Measurements from ENCODE around the gene SORL1-AS1.

The SORL1-AS1 gene

DNA sequence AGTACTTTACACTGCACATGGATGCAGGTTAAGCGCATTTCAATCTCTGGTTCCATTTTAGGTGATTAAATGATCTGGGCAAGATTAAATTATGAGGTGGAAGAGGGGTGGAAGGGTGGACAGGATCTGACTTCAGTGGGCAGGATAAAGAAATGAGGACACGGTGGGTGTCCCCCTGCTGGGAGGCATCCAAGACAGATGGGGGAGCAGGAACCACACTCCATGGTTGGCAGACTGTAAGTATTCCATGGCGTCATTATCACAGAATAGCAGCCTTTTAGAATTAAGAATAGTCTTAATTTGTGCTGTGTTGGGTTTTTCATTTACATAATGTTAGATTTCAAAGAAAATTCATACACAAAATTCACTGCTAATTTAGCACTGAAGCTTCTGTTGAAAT is 8.2 kb downstream of the SORL1-AS1 start:
- Histone ChIP-seq H3K36me3 (replicated peaks in 1 of 2; ENCODE audit: control insufficient read depth in 1 of 2, insufficient read depth in 2 of 2, low read length in 2 of 2) (no peaks in the 10 kb centered on the region), H3K27ac (ENCODE audit: low read depth in 1 of 2, low read length in 2 of 2) (no peak overlapping the region), H3K4me2 (replicated peaks; ENCODE audit: extremely low read depth, low read length, poor library complexity, severe bottlenecking) (no peak overlapping the region), H3K9me3 (replicated peaks in 1 of 2; ENCODE audit: control insufficient read depth in 1 of 2, insufficient read depth in 1 of 2, low read length in 2 of 2) (no peaks in the 10 kb centered on the region), H3K4me1 (ENCODE audit: control insufficient read depth in 1 of 2, insufficient read depth in 2 of 2, low read length in 2 of 2) (peaks cover 43 to 46% of the 10 kb centered on the region in 2 donors), H3K27me3 (ENCODE audit: control insufficient read depth in 2 of 2, insufficient read depth in 2 of 2, low read length in 2 of 2) (no peaks in the 10 kb centered on the region), H2AFZ (ENCODE audit: insufficient read depth, low read depth, low read length, poor library complexity, severe bottlenecking) (no peak overlapping the region), H3K79me2 (ENCODE audit: insufficient read depth, low read length) (peaks cover under 1% of the 10 kb centered on the region), H3K9ac (ENCODE audit: insufficient read depth, low read length, poor library complexity, severe bottlenecking) (no peak overlapping the region), H3K4me3 (replicated peaks in 1 of 3; ENCODE audit: low read depth in 2 of 3, low read length in 3 of 3) (no peak overlapping the region), H4K20me1 (ENCODE audit: insufficient read depth, low read length) (no peaks in the 10 kb centered on the region)
- H3K36me3 Mint-ChIP-seq, result no peaks in the 10 kb centered on the region
- H3K9me3 Mint-ChIP-seq, result no peaks in the 10 kb centered on the region
- TF ChIP-seq, protein P1, sequence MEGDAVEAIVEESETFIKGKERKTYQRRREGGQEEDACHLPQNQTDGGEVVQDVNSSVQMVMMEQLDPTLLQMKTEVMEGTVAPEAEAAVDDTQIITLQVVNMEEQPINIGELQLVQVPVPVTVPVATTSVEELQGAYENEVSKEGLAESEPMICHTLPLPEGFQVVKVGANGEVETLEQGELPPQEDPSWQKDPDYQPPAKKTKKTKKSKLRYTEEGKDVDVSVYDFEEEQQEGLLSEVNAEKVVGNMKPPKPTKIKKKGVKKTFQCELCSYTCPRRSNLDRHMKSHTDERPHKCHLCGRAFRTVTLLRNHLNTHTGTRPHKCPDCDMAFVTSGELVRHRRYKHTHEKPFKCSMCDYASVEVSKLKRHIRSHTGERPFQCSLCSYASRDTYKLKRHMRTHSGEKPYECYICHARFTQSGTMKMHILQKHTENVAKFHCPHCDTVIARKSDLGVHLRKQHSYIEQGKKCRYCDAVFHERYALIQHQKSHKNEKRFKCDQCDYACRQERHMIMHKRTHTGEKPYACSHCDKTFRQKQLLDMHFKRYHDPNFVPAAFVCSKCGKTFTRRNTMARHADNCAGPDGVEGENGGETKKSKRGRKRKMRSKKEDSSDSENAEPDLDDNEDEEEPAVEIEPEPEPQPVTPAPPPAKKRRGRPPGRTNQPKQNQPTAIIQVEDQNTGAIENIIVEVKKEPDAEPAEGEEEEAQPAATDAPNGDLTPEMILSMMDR (IDR thresholded peaks at IDR 0.05), result no peak
- peaks cover 47% of the 10 kb centered on the region for H3K4me1 Mint-ChIP-seq
- intact Hi-C loops (cut with micrococcal nuclease), result no loop called here
- 70% methylated on average over 2 of the region's 3 CpGs for WGBS (ENCODE audit: insufficient coverage)
- H3K4me3 Mint-ChIP-seq, result no peak overlapping the region
- no peaks in the 10 kb centered on the region for H3K27me3 Mint-ChIP-seq (ENCODE audit: low read depth in 3 of 3)
- no peak overlapping the region for H3K27ac Mint-ChIP-seq
- DNase-seq, result no peak

DNA sequence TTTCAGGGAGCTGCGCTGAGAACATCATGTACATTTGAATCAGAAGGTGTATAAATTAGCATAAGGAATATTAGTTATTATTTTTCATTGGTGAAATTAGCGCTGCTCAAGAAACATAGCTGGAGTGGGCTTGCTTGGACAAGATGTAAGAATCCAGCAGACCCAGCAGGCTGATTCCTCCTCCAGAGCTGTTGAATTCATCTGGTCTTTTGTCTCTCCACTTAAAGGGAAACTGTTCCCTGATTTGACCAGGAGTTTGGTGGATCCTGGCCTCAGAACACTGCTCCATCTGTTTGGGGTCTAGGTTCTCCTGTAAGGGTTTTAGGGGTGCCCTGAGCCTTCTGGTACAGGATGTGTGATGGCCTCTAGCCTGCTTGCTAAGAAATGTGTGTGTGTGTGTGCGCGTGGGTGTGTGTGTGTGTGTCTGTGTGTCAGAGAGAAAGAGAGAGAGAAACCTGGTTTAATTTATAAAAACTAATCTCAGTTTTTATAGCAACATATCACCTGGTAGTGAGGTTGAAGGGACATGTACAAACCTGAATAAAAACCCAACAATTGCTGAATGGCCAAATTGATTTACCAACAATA is 9.0 kb downstream of the SORL1-AS1 start:
- no peak overlapping the region for H2AFZ ChIP-seq (ENCODE audit: insufficient read depth, low read depth, low read length, poor library complexity, severe bottlenecking)
- no peaks in the 10 kb centered on the region for H3K9me3 Mint-ChIP-seq
- H3K27ac ChIP-seq (ENCODE audit: low read depth in 1 of 2, low read length in 2 of 2), result no peak overlapping the region
- no peak overlapping the region for H3K4me3 ChIP-seq (replicated peaks in 1 of 3; ENCODE audit: low read depth in 2 of 3, low read length in 3 of 3)
- no peaks in the 10 kb centered on the region for H3K79me2 ChIP-seq (ENCODE audit: insufficient read depth, low read length)
- no peaks in the 10 kb centered on the region for H3K27me3 ChIP-seq (ENCODE audit: control insufficient read depth in 2 of 2, insufficient read depth in 2 of 2, low read length in 2 of 2)
- peaks cover 40% of the 10 kb centered on the region for H3K4me1 Mint-ChIP-seq
- 100% methylated on average over 2 of the region's 4 CpGs for WGBS (ENCODE audit: insufficient coverage)
- TF ChIP-seq, protein P1 (IDR thresholded peaks at IDR 0.05), result no peak
- H4K20me1 ChIP-seq (ENCODE audit: insufficient read depth, low read length), result no peaks in the 10 kb centered on the region
- no peaks in the 10 kb centered on the region for H3K27me3 Mint-ChIP-seq (ENCODE audit: low read depth in 3 of 3)
- no peak overlapping the region for H3K4me3 Mint-ChIP-seq
- H3K9ac ChIP-seq (ENCODE audit: insufficient read depth, low read length, poor library complexity, severe bottlenecking), result no peak overlapping the region
- intact Hi-C loops (cut with micrococcal nuclease), result no loop called here
- H3K27ac Mint-ChIP-seq, result no peak overlapping the region
- H3K4me1 ChIP-seq (ENCODE audit: control insufficient read depth in 1 of 2, insufficient read depth in 2 of 2, low read length in 2 of 2), result peaks cover 35 to 39% of the 10 kb centered on the region in 2 donors
- H3K4me2 ChIP-seq (replicated peaks; ENCODE audit: extremely low read depth, low read length, poor library complexity, severe bottlenecking), result no peak overlapping the region
- no peak for DNase-seq
- no peaks in the 10 kb centered on the region for H3K36me3 ChIP-seq (replicated peaks in 1 of 2; ENCODE audit: control insufficient read depth in 1 of 2, insufficient read depth in 2 of 2, low read length in 2 of 2)
- H3K36me3 Mint-ChIP-seq, result no peaks in the 10 kb centered on the region
- H3K9me3 ChIP-seq (replicated peaks in 1 of 2; ENCODE audit: control insufficient read depth in 1 of 2, insufficient read depth in 1 of 2, low read length in 2 of 2), result no peaks in the 10 kb centered on the region
